ENCODE data around the gene NRAP.

The NRAP gene

DNA sequence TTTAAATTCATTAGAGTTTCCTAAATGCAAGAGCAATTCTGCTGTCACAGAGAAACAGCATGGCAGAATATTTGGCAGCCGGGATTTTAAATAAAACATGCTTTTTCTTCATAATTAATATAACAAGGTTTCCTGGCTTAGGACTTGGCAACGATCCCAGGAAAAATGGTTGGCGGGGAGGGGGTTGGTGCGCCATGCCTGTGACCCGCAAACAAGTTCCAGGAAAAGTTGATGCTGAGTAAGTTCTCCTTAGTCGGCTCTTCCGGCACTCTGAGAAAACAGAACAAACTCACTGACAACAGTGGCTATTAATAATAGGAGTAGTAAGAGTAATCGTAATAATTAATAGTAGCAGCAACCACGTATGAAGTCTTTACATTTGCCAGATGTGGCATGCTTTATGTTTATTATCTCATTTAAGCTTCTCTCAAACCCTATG lies 106.4 kb downstream of the NRAP start:
- Histone ChIP-seq H3K9me3 (ENCODE audit: insufficient read depth, low read depth, low read length) (no peaks in the 10 kb centered on the region), H3K4me1 (ENCODE audit: insufficient read depth, low read length) (peaks cover 32% of the 10 kb centered on the region), H3K27ac (ENCODE audit: low read depth, low read length) (peak overlapping the region; percentile 66; the same call in 1 of the 2 replicates), H3K27me3 (ENCODE audit: insufficient read depth, low read length) (peaks cover 100% of the 10 kb centered on the region), H3K9ac (ENCODE audit: low read depth, low read length) (no peak overlapping the region), H3K36me3 (ENCODE audit: insufficient read depth, low read length) (no peaks in the 10 kb centered on the region), H3K4me3 (ENCODE audit: low read length) (no peak overlapping the region)
- 33% methylated on average over 6 of the region's 9 CpGs for WGBS

DNA sequence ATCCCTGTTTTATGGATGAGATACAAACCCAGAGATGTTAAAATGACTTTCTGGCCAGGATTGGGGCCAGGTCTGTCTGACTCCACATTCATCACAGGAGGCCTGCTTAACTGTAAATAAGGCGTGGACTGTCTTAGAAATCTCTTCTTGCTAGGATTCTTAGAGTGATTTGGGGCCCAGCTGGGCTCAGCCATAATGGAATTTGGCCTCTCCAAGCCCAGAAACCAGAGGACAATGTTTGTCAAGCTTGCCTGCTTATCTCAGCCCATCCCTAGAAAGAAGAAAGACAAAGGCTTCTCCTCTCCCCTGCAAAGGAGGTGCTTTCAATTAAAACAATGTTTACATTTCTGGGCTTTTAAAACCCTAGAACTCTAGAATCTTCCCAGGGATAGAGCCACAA lies 108.1 kb downstream of the NRAP start:
- H3K9me3 ChIP-seq (ENCODE audit: insufficient read depth, low read depth, low read length), result no peaks in the 10 kb centered on the region
- no peaks in the 10 kb centered on the region for H3K36me3 ChIP-seq (ENCODE audit: insufficient read depth, low read length)
- no peak overlapping the region for H3K9ac ChIP-seq (ENCODE audit: low read depth, low read length)
- peak overlapping the region; percentile 75; the same call in 1 of the 2 replicates for H3K27ac ChIP-seq (ENCODE audit: low read depth, low read length)
- peaks cover 32% of the 10 kb centered on the region for H3K4me1 ChIP-seq (ENCODE audit: insufficient read depth, low read length)
- no peak overlapping the region for H3K4me3 ChIP-seq (ENCODE audit: low read length)
- H3K27me3 ChIP-seq (ENCODE audit: insufficient read depth, low read length), result peaks cover 96% of the 10 kb centered on the region
- 63% methylated on average over 1 of the region's 1 CpG for WGBS

DNA sequence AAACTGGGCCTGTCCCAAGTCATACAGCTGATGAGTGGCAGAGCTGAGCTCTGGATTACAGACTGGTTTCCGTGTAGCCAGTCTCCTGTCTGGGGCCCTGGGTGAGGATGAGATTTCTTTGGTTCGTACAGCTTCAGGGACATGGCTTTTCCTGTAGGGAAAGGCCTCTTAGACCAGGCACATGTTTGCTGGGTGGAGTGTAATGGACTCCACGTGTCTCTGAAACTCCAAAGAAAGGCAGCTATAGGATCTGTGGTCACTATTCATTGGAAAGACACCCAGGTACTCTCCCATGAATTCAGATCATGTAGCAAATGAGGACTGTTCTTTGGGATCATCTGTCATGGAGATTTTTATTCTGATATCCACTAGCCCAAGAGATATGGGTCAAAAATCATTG lies 108.6 kb downstream of the NRAP start:
- no peak overlapping the region for H3K9ac ChIP-seq (ENCODE audit: low read depth, low read length)

DNA sequence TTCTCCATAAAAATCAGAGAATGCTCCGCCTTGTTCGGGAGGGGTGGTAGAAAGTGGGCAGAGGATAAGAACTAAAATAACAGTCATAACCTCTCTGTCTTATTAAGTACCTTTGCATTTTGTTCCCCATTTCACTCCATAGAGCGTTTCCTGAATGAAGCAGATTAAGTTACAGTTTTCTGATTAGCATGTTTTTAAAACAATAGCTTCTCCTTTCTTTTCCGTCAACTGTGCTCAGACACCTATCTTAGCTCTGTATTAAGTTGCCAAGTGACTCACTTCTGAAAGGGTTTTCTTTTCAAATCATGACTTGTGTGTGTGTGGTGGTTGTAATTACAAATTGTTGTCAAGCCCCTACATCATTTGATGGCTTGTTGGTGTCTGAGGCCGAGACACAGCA lies 109.6 kb downstream of the NRAP start:
- Histone ChIP-seq H3K4me3 (ENCODE audit: low read length) (no peak overlapping the region), H3K4me1 (ENCODE audit: insufficient read depth, low read length) (peaks cover 29% of the 10 kb centered on the region)
- 96% methylated on average over 5 of the region's 5 CpGs for WGBS

More for the DNA sequence above, 108.6 kb downstream of the NRAP start:
- WGBS, result 84% methylated on average over 3 of the region's 3 CpGs
- Histone ChIP-seq H3K27me3 (ENCODE audit: insufficient read depth, low read length) (peaks cover 91% of the 10 kb centered on the region), H3K27ac (ENCODE audit: low read depth, low read length) (peak overlapping the region; percentile 66; the same call in 1 of the 2 replicates), H3K36me3 (ENCODE audit: insufficient read depth, low read length) (no peaks in the 10 kb centered on the region), H3K9me3 (ENCODE audit: insufficient read depth, low read depth, low read length) (no peaks in the 10 kb centered on the region), H3K4me1 (ENCODE audit: insufficient read depth, low read length) (peaks cover 32% of the 10 kb centered on the region), H3K4me3 (ENCODE audit: low read length) (no peak overlapping the region)

DNA sequence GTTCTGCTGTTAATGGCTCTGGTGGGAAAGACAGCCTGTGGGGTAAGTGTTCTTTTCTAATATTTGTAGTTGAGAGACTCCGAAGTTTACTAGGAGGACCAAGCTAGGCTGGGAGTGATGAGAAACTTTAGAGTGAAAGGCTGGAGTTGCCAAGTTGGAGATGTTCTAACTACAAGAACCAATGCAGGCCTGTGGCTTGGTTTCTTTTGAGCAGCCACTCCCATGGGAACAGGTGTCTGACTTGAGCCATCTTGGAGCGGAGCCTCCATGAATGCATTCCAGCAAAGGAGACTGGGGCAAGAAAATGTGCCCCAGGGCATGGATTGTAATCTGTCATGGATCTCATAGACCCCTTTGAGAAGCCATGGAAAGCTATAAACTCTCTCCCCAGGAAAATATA lies 110.7 kb downstream of the NRAP start:
- H3K9me3 ChIP-seq (ENCODE audit: insufficient read depth, low read depth, low read length), result no peaks in the 10 kb centered on the region
- WGBS, result 96% methylated on average over 2 of the region's 2 CpGs
- no peak overlapping the region for H3K27ac ChIP-seq (ENCODE audit: low read depth, low read length)
- H3K27me3 ChIP-seq (ENCODE audit: insufficient read depth, low read length), result peaks cover 72% of the 10 kb centered on the region
- peaks cover 29% of the 10 kb centered on the region for H3K4me1 ChIP-seq (ENCODE audit: insufficient read depth, low read length)
- no peak overlapping the region for H3K9ac ChIP-seq (ENCODE audit: low read depth, low read length)
- H3K36me3 ChIP-seq (ENCODE audit: insufficient read depth, low read length), result no peaks in the 10 kb centered on the region
- H3K4me3 ChIP-seq (ENCODE audit: low read length), result no peak overlapping the region

More for the DNA sequence above, 109.6 kb downstream of the NRAP start:
- Histone ChIP-seq H3K36me3 (ENCODE audit: insufficient read depth, low read length) (no peaks in the 10 kb centered on the region), H3K27ac (ENCODE audit: low read depth, low read length) (no peak overlapping the region), H3K27me3 (ENCODE audit: insufficient read depth, low read length) (peaks cover 82% of the 10 kb centered on the region), H3K9ac (ENCODE audit: low read depth, low read length) (no peak overlapping the region), H3K9me3 (ENCODE audit: insufficient read depth, low read depth, low read length) (no peaks in the 10 kb centered on the region)

DNA sequence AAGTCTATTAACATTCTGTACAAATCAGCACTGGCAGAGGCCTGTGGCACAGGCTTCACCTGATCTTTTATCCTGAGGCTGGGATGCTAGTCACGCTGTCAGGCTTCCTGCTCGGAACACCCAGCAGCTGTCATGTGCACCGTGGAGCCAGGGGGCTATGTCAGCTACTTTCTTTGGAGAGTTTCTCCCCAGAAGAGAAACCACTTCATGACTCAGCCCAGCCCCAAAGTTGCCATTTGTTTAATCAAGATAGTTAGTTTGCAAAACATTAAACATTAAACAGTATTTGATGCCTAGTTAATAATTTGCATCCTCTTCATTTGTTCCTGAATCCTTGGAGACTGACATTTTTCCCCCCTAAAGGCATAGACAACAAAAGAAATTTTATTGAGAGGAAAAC lies 111.1 kb downstream of the NRAP start, which contains the start of gene HABP2:
Gene HABP2, plus strand, starts transcription at position 353 of the 400 bp plus-strand sequence. CDS start 69 bp downstream, outside the sequence.
- Histone ChIP-seq H3K36me3 (ENCODE audit: insufficient read depth, low read length) (no peaks in the 10 kb centered on the region), H3K4me3 (ENCODE audit: low read length) (no peak within 1 kb of the TSS), H3K9me3 (ENCODE audit: insufficient read depth, low read depth, low read length) (no peaks in the 10 kb centered on the region), H3K27me3 (ENCODE audit: insufficient read depth, low read length) (peaks cover 67% of the 10 kb centered on the region), H3K4me1 (ENCODE audit: insufficient read depth, low read length) (peaks cover 24% of the 10 kb centered on the region), H3K27ac (ENCODE audit: low read depth, low read length) (no peak within 1 kb of the TSS), H3K9ac (ENCODE audit: low read depth, low read length) (no peak within 1 kb of the TSS)
- 79% methylated on average over 3 of the region's 3 CpGs for WGBS

DNA sequence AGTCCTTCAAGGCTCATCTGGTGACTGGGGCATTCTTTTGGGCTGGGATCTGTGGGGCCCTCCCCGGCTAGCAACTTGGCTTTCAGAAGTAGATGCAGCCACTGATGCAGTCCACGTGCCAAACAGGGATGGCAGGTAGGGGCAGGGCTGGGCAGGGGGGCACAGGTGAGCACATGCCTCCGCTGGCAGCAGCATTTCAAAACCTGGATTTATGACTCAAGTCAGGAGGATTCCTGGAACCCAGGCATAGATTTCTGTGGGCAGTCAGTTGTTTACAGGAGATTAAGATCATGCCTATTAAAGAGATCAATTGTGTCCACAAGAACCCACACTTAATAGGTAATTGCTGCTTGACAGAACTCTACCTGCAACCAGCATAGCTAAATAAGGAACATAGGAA lies 111.8 kb downstream of the NRAP start:
- Histone ChIP-seq H3K36me3 (ENCODE audit: insufficient read depth, low read length) (no peaks in the 10 kb centered on the region), H3K9ac (ENCODE audit: low read depth, low read length) (no peak overlapping the region), H3K4me3 (ENCODE audit: low read length) (no peak overlapping the region), H3K9me3 (ENCODE audit: insufficient read depth, low read depth, low read length) (no peaks in the 10 kb centered on the region), H3K27ac (ENCODE audit: low read depth, low read length) (no peak overlapping the region), H3K27me3 (ENCODE audit: insufficient read depth, low read length) (peaks cover 64% of the 10 kb centered on the region), H3K4me1 (ENCODE audit: insufficient read depth, low read length) (peaks cover 17% of the 10 kb centered on the region; the same call in 1 of the 2 replicates)
- 90% methylated on average over 3 of the region's 3 CpGs for WGBS

DNA sequence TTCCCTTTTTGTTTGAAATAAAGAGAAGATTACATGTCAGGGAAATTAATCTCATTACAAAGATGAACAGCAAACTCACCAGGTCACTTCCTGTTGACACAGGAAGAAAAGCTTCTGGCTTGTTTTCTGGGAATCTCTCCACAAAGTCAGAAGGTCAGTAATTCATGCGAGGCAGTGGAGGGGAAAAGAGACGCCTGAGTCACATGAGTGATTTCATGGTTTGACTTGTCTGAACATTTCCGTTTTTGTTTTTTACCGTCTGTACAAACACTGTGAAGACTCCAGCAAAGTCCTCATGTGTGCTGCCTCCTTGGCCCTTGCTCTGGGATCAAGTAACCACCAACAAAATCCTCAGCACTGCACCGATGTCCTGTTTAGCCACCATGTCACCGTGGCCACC lies 113.5 kb downstream of the NRAP start:
- peaks cover 50% of the 10 kb centered on the region for H3K27me3 ChIP-seq (ENCODE audit: insufficient read depth, low read length)
- no peak overlapping the region for H3K9ac ChIP-seq (ENCODE audit: low read depth, low read length)
- peaks cover 6% of the 10 kb centered on the region; the same call in 1 of the 2 replicates for H3K4me1 ChIP-seq (ENCODE audit: insufficient read depth, low read length)
- no peaks in the 10 kb centered on the region for H3K36me3 ChIP-seq (ENCODE audit: insufficient read depth, low read length)
- no peak overlapping the region for H3K4me3 ChIP-seq (ENCODE audit: low read length)
- no peaks in the 10 kb centered on the region for H3K9me3 ChIP-seq (ENCODE audit: insufficient read depth, low read depth, low read length)
- 81% methylated on average over 6 of the region's 6 CpGs for WGBS
- H3K27ac ChIP-seq (ENCODE audit: low read depth, low read length), result no peak overlapping the region

DNA sequence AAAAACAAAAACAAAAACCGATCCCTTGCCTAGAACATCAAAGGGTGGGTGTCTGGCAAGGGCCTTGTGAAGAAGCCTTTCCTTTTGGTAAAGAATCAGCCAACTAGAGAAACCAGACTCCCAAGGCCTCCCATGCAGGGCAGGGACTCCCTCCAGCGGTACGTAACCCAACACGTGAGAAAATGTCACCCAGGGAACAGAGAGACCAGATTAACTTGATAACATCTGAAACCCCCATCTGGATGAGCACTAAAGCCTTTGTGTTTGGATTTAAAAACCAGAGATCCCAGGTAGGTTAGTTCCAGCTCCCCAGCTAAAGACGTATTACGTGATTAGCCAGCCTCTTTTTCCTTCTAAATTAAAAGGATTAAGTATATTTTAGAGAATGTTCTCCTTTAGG lies 114.0 kb downstream of the NRAP start:
- no peak overlapping the region for H3K4me3 ChIP-seq (ENCODE audit: low read length)
- WGBS, result 89% methylated on average over 4 of the region's 6 CpGs
- H3K36me3 ChIP-seq (ENCODE audit: insufficient read depth, low read length), result no peaks in the 10 kb centered on the region
- H3K4me1 ChIP-seq (ENCODE audit: insufficient read depth, low read length), result peaks cover under 1% of the 10 kb centered on the region; the same call in 1 of the 2 replicates
- no peak overlapping the region for H3K9ac ChIP-seq (ENCODE audit: low read depth, low read length)
- peaks cover 44% of the 10 kb centered on the region for H3K27me3 ChIP-seq (ENCODE audit: insufficient read depth, low read length)
- no peaks in the 10 kb centered on the region for H3K9me3 ChIP-seq (ENCODE audit: insufficient read depth, low read depth, low read length)
- no peak overlapping the region for H3K27ac ChIP-seq (ENCODE audit: low read depth, low read length)

DNA sequence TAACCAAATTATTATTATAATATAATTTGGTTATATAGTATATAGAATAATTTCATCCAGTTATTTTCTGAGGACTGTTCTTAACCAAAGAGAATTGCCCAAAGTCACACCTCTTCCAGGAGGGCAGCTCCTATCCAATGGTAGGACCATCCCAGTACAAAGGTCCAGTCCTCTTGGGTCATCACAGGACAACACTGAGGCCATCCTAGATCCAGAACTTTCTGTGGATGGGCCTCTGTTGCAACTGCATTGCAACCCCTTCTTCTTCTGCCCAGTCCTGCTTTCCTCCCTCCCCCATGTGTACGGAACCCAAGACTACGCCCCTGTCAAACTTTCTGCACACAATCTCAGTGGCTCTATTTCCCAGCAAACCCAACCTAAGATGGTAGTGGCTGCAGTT lies 116.4 kb downstream of the NRAP start:
- Histone ChIP-seq H3K9me3 (ENCODE audit: insufficient read depth, low read depth, low read length) (no peaks in the 10 kb centered on the region), H3K27ac (ENCODE audit: low read depth, low read length) (no peak overlapping the region), H3K27me3 (ENCODE audit: insufficient read depth, low read length) (peaks cover 23% of the 10 kb centered on the region), H3K4me3 (ENCODE audit: low read length) (no peak overlapping the region), H3K4me1 (ENCODE audit: insufficient read depth, low read length) (no peaks in the 10 kb centered on the region; the same call in 1 of the 2 replicates), H3K36me3 (ENCODE audit: insufficient read depth, low read length) (no peaks in the 10 kb centered on the region), H3K9ac (ENCODE audit: low read depth, low read length) (no peak overlapping the region)
- WGBS, result 92% methylated on average over 2 of the region's 2 CpGs

DNA sequence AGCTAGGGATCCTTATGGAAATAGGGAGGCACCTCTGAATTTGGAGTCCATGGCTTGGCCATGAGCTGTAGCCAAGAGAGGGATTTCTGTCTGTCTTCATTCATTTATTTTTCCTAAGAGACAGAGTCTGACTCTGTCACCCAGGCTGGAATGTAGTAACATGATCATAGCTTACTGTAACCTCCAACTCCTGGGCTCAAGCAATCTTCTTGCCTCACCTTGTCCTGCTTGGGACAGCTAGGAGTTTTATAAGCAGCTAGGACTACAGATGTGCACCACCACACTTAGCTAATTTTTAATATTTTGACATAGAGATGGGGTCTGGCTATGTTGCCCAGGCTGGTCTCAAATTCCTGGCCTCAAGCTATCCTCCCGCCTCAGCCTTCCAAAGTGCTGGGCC lies 119.4 kb downstream of the NRAP start:
- H3K4me3 ChIP-seq (ENCODE audit: low read length), result no peak overlapping the region
- peaks cover 10% of the 10 kb centered on the region; the same call in 1 of the 2 replicates for H3K27me3 ChIP-seq (ENCODE audit: insufficient read depth, low read length)
- no peak overlapping the region for H3K9ac ChIP-seq (ENCODE audit: low read depth, low read length)
- no peaks in the 10 kb centered on the region for H3K4me1 ChIP-seq (ENCODE audit: insufficient read depth, low read length)
- 93% methylated on average over 1 of the region's 1 CpG for WGBS
- H3K36me3 ChIP-seq (ENCODE audit: insufficient read depth, low read length), result no peaks in the 10 kb centered on the region
- H3K27ac ChIP-seq (ENCODE audit: low read depth, low read length), result no peak overlapping the region
- no peaks in the 10 kb centered on the region for H3K9me3 ChIP-seq (ENCODE audit: insufficient read depth, low read depth, low read length)

Data from HUES64 (cell line).